Gastroesophageal sphincter (tissue), 3 donors: ENCODE data around the gene KRTAP12-3.

ENCODE experiments used
- CTCF ChIP-seq, 4 experiments: fragments of 200-600 bp in 2 of 4; fragments of 450-650 bp in 2 of 4; sonication (generic) in 1 of 4; IDR thresholded peaks; one replicate each; pipeline ENCODE4 v1.5.1; 2017 to 2019; ENCODE audit warnings: antibody characterized with exemption in 4 of 4, mild to moderate bottlenecking in 2 of 4, moderate library complexity in 2 of 4
- EP300 ChIP-seq: sonication (generic); formaldehyde crosslinking; IDR thresholded peaks from one replicate; pipeline ENCODE4 v1.6.1; 2017; ENCODE audit warnings: antibody characterized with exemption, mild to moderate bottlenecking
- POLR2A ChIP-seq, 2 donors: fragments of 450-650 bp; IDR thresholded peaks; one replicate each; pipeline ENCODE4 v1.6.1; 2017; ENCODE audit warnings: antibody characterized with exemption in 2 of 2, mild to moderate bottlenecking in 2 of 2, moderate library complexity in 1 of 2
- POLR2AphosphoS5 ChIP-seq: sonication (generic); formaldehyde crosslinking; IDR thresholded peaks from one replicate; pipeline ENCODE4 v1.6.1; 2017; ENCODE audit warnings: antibody characterized with exemption

GRCh38 chr21:44706026-44706705, 48.4 kb downstream of the KRTAP12-3 start:
- no peak for TF ChIP-seq CTCF (IDR thresholded peaks at IDR 0.05)
- TF ChIP-seq EP300, result no peak
- TF ChIP-seq POLR2A (IDR thresholded peaks at IDR 0.05), result no peak
- no peak for TF ChIP-seq POLR2AphosphoS5
